DOHH2 (cell line): Measurements from ENCODE around the gene S100PBP.

Experiments used
- EZH2phosphoT487 ChIP-seq: fragments of 200-600 bp; sonication (generic); IDR thresholded peaks from 2 replicates; pipeline ENCODE4 v1.6.1; 2017; ENCODE audit warnings: borderline replicate concordance, mild to moderate bottlenecking, antibody characterized with exemption, low read length, moderate library complexity, mixed read lengths
- TF ChIP-seq, protein P1 (sequence below): fragments of 200-600 bp; sonication (generic); IDR thresholded peaks from one replicate; pipeline ENCODE4 v1.5.1; 2014; ENCODE audit warnings: antibody characterized with exemption, mild to moderate bottlenecking, low read depth, low read length; ENCODE audit not compliant: poor library complexity, severe bottlenecking

GRCh38 chr1:32888134-32888533 lies 70.7 kb downstream of the S100PBP start:
- TF ChIP-seq, protein P1, sequence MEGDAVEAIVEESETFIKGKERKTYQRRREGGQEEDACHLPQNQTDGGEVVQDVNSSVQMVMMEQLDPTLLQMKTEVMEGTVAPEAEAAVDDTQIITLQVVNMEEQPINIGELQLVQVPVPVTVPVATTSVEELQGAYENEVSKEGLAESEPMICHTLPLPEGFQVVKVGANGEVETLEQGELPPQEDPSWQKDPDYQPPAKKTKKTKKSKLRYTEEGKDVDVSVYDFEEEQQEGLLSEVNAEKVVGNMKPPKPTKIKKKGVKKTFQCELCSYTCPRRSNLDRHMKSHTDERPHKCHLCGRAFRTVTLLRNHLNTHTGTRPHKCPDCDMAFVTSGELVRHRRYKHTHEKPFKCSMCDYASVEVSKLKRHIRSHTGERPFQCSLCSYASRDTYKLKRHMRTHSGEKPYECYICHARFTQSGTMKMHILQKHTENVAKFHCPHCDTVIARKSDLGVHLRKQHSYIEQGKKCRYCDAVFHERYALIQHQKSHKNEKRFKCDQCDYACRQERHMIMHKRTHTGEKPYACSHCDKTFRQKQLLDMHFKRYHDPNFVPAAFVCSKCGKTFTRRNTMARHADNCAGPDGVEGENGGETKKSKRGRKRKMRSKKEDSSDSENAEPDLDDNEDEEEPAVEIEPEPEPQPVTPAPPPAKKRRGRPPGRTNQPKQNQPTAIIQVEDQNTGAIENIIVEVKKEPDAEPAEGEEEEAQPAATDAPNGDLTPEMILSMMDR: no peak
- TF ChIP-seq EZH2phosphoT487: no peak
